ENCODE data around the gene UGP2.
A peak's percentile ranks its signal among the peaks of the same experiment; 100 is the strongest.
"Not testable (repeated sequence)": the region's sequence is repeated elsewhere in the genome, so short reads cannot be mapped to it uniquely, and the experiment has no call there.

Gene UGP2

GRCh38 chr2:63840785-63841253 lies 877 bp upstream of the UGP2 start:
- peak; percentile 99 for DNase-seq

DNA sequence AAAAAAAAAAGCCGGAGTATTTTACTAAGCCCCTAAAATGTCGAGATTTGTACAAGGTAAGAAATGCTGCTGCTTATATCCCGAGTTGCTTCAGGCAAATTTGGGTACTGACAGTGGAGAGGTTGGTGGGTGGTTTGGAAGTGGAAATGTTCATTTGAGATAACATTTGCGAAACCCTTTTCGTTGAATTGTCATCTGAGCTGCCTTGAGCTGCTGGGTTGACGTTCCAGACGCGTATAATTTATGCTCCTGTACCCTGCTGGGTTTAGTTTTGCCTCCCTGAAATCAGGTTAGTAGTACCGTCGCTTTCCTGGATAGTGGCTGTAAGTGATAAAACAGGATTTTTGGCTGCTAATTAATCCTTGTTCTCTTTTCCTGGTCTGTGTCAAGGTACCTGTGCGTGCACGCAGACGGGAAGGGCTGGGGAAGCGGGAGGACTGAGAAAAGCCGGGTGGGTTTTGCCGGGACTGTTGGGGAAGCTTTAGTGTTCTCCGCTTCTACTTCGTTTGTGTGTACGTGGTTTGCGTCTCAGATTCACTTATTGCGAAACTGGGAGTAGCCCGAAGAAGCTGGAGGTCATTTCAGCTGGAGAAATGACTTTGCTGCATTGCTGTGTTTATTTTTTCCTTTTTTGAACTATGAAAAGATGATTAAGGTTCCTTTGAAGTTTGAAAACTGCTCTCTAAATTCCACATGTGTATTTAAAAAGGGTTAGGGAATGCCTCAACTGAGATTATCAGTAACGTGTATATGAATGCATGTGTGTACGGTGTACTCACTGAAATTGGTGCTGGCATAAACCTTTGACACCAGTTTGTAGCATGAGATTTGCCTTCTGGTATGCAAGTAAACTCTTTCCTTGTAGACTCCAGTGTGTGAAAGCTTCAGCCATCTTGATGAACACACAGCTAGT lies 709 bp downstream of the UGP2 start:
- DNase-seq = peak; percentile 75

GRCh38 chr2:63843093-63843492 lies 1.4 kb downstream of the UGP2 start:
- DNase-seq = no peak

DNA sequence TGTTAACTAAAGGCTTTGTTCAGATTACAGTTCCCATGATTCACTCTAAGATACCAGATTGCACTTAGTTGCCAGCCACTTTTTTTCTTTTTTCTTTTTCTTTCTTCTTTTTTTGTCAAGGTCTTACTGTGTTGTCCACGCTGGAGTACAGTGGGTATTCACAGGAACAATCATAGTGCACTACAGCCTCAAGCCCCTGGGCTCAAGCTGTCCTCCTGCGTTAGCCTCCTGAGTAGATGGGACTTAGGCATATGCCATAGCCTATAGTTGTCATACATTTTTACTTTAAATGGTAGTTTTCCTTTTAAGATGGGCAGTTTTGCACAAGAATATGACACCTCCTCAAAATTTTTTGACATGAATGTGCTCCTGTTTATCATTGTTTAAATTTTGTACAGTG lies 2.1 kb downstream of the UGP2 start:
- DNase-seq = no peak

- DNase-seq = no peak
Observed at GRCh38 chr2:63844616-63845015, 2.9 kb downstream of the UGP2 start.

- no peak for DNase-seq
Observed at GRCh38 chr2:63845866-63846265, 4.2 kb downstream of the UGP2 start.

DNA sequence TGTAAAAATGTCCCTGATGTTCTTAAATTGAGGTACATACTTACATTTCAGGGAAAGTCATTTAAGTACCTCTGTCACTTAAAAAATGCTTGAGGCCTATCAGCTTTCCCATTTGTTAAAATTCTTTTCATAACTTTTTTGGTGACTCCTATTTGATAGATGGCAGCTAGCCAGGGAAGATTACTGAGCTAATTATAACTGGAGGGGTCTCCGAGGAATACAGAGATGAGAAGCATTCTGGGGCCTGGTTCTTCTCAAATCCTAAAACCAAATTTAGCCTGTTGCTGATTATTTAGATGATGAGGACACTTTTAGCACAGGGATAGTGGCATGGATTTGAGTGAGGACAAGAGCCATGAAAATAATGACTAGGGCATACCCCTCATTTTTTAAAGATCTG lies 4.8 kb downstream of the UGP2 start:
- DNase-seq = no peak

GRCh38 chr2:63847571-63847970 lies 5.9 kb downstream of the UGP2 start:
- DNase-seq = not testable (repeated sequence)

GRCh38 chr2:63849381-63850203 lies 7.9 kb downstream of the UGP2 start:
- no peak for DNase-seq

DNA sequence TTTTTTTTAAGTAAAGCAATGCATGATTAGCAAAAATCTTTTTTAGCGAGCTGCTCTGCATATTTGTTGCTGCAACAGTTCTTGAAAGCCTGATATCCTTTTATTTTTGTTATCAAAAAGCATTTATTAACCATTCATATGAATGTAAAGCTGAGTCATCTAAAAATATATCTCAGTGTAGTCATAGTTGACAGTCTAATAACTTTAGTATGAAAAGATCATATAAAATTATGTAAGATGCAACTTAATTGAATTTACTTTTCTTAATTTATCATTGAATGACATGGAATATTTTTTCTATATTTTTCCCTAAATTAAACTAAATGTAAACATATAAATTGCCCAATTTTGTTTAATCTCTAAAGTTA lies 8.5 kb downstream of the UGP2 start:
- no peak for DNase-seq

GRCh38 chr2:63850649-63851048 lies 9.0 kb downstream of the UGP2 start:
- no peak for DNase-seq

DNA sequence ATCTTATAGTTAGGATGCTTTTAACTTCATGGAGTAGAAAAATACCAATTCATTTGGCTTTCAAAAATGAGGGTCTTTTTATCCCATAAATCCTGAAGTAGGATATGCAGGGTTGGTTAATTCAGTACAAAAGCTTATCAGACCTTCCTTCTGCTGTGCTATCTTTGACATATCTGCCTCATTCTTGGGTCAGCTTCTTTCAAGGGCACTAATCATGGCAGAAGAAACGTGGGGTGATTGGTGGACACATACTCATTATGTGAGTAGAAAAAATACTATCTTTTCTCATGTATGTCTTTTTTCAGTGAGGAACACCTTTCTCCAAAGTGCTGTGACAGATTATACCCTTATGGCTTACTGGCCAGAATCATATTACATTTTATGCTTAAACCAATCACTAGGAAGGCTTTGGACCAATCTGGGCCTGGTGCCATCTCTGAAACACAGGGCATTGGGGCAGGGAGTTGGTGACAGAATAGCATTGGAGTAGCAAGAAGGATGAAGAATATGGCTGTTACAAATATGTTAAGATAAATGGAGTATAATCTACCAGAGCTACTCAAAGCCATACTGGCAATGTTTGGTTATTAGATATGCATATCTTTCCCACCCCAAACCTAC lies 10.1 kb downstream of the UGP2 start:
- no peak for DNase-seq

DNA sequence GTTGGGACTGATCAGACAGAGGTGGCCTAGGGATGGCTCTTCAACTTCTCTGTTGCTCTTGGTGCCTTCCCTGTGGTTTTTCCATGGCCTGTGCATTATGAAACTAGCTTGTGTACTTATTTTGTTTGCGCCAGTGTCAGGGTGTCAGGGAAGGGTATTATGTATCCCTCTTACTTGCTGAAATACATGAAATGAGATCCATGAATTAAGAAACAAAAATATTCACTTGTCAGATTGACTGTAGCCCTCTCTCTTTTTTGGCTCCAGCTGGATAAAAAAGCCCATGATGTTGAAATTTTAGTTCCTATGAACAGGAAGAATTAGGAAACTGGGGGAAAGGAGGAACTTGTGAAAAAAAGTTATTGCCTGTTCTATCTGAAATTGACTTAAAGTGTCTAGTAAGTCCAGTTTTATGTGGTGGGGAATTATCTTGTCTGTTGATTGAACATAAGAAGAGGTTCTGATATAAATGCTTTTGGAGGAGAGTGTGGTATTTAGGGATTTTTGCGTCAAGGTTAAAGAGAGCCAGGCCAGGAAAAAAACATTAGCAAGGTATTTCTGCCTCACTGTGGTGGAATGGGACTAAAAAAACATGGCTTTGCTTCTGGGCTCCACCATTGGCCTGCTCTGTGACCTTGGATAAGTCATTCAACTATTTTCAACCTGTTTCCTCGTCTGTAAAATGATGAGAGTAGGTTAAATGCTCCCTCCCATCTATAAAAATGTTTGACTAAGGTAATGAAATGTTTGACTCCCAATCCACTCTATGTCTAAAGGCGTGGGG lies 12.0 kb downstream of the UGP2 start:
- DNase-seq = peak; percentile 88

- DNase-seq = no peak
Observed at GRCh38 chr2:63855418-63856302, 14.0 kb downstream of the UGP2 start.

DNA sequence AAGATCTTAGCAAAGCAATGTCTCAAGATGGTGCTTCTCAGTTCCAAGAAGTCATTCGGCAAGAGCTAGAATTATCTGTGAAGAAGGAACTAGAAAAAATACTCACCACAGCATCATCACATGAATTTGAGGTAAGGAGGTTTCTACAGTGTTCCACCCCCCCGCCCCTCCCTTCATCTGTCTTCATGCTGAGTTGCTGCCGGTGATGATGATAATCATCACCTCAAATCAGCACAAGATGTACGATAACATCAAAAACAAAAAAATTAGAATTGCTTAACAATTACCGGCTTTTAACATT lies 14.6 kb downstream of the UGP2 start:
- peak; percentile 76 for DNase-seq

DNA sequence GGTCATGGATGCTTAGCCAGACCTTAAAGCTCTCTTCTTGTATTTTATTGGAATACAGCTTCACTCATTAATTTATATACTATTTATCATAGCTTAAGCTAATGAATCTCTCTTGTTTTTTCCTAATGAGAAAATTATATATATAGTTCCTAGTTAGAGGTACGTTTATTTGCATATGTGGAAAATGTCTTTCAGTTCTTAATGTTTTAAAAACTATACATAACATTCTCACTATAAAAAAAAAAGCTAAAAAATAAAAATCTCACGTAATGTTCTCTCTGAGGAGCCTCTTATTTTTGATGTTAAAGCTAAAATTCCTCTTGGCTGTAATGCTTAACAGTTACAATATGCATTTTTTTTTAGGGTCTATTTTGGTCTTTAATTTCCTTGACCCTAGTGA lies 16.6 kb downstream of the UGP2 start:
- no peak for DNase-seq

- DNase-seq = peak; percentile 69
Observed at GRCh38 chr2:63861220-63861822, 19.6 kb downstream of the UGP2 start.

DNA sequence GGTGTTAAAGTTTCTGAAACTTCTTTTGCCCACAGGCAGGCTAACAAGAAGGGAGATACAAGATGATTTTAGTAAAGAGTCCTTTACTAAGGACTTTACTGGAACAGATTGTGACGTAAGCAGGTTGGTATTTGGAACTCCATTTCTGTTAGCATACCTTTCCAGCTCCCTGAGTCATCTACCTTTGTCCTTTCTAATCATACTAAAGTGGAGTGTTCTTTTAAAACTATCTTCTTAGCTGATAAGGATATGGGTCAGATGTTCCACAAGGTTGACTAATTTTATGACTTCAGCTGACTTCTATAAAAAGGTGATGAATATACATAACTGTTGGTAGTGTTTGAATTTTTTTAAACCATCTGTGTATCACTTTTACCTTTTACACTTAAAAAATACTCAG lies 21.1 kb downstream of the UGP2 start:
- no peak for DNase-seq

GRCh38 chr2:63863707-63864106 lies 22.0 kb downstream of the UGP2 start:
- DNase-seq = no peak

DNA sequence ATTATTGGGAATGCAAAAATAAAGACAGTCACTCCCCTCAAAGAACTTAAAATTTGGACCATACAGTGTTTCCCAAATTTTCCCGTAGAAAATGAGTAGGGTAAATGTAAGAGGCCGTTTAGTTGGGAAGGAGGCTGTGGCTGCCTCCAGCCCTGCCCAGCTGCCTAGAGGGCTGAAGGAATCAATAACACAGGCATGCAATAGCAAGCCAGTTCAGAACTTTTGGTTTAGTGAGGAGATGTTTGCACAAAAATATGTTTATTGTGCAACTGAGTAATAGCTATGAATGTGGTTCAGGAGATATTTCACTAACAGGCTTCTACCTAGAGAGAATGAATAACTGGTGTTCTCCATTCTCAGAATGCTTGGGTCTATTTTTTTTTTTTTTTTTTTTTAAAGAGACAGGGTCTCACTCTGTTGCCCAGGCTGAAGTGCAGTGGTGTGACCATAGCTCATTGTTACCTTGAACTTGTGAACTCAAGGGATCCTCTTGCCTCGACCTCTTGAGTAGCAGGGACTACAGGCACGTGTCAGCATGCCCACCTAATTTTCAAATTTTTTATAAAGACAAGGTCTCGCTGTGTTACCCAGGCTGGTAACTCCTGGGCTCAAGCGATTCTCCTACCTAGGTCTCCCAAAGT lies 23.6 kb downstream of the UGP2 start:
- no peak for DNase-seq

Data from inflammatory macrophage treated with lipopolysaccharide for 4 hours (primary cell).